Activated CD4-positive, alpha-beta T cell treated with anti-CD3 and anti-CD28 coated beads, Interleukin-2, Interleukin-6, amounts not matched to agents 100 ng/mL and 50 ng/mL, durations not matched to agents 16 hours and 8 hours (primary cell): Measurements from ENCODE around the gene TRIM28.

Experiments used
- DNase-seq: peaks from one replicate; pipeline ENCODE4 v3.0.0-alpha.2; 2020

The TRIM28 gene

DNA sequence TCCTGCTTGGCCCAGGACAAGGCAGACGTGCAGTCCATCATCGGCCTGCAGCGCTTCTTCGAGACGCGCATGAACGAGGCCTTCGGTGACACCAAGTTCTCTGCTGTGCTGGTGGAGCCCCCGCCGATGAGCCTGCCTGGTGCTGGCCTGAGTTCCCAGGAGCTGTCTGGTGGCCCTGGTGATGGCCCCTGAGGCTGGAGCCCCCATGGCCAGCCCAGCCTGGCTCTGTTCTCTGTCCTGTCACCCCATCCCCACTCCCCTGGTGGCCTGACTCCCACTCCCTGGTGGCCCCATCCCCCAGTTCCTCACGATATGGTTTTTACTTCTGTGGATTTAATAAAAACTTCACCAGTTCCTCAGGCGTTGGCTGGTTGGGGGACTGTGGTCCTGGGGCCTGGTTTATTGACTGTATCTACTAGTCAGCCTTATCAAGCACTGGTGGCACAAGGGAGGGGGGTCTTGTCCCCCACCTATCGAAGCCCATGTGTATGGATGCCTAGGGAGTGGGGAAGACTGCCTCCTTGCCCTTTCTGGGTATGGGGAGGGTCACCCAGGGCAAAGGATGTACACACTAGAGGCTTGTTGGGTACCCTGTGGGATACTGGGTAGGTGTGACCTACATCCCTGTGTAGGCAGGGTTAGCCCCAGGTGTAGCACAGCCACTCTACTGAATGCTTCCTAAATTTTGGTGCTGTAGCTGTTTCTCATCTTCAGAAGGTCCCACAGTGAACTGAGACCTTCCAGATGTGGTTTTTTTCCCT is 6.7 kb downstream of the TRIM28 start:
- no peak for DNase-seq

DNA sequence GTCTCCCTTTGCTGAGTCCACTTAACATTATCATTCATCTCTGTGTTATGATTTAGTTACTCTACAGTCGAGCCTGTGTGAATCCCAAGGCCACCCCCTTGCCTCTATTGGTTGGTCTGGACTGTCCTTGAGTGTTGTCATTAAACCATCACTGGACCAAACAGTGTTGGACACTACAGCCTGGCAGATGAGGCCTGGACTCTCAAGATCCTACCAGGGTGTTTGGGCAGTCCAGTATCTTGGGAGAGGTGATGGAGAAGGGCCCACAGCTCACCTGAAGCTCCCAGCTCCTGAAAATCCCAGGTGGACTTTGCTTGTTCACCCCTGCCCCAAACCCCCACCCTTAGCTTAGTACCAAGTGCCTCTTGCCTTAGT is 7.2 kb downstream of the TRIM28 start:
- no peak for DNase-seq

GRCh38 chr19:58551577-58552471 is 8.0 kb downstream of the TRIM28 start:
- no peak for DNase-seq

- DNase-seq = no peak
Observed at GRCh38 chr19:58552655-58553054, 8.8 kb downstream of the TRIM28 start.

DNA sequence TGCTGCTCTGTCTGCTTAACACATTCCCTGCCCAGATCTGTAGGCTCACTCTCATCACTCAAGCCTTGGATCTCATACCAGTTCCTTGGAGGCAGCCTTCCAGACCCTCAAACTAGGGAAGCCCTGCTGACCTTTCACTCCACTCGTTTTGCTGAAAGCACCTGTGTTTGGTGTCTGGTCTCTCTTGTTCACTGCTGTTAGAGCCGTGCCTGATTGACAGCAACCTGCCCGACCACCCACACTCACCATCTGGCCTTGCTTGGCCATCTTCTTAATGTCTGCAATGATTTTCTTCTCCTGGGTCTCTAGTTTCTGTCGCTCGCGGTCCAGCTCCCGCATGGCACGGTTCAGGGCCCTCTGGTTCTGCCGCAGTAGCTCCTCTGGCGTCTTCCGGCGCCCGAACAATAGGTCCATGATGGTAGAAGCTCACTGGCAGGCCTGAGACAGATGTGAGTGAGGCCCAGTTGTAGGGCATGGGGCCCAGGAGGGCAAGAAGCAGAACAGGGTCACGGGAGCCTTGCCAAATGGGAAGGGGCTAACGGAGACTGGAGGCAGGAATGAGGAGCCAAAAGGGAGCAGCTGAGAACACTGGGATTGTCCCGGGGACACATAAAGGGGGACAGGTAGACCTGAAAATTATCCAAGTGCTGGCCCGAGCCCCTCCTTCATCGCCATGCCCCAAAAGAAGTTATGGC is 10.1 kb downstream of the TRIM28 start:
- DNase-seq = no peak

DNA sequence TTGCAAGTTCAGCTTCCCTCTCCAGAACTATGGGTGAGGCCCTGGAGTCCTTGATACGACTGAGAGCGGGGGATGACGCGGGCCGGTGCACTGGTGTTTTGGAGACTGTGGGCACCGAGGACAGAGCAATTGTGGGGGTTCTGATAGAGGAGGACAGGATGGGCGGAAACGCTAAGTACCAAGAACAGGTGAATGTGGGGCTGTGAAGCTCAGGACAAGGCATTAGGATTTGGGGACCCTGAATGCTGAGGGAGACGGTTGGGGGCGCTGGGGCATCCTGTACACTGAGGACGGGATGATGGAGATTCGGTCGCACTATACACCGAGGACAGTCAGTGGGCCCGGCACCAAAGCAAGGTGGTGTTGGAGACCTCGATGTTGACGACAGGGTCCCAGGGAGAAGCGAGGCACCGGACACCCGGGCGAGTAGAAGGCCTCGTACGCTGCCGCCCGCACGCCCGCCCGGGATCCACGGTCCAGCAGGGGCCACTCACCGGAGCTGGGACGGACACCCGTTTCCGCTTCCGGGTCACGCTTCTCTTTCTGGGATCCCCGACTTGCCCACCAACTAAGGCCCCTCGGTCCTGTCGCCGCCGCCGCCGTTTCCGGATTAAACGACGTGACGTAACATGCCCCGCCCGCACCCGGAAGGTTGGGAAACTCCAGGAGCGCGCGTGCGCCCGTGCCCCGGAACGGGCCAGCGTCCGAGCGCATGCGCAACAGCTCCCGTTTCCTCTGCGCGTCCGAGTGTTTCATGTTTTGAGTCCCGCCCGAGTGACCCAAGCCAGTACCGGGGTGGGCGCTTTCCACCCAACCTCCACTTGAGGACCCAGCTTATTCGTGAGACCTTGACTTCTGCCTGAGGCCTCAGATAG is 10.9 kb downstream of the TRIM28 start, which contains the start of gene CHMP2A:
TSS of gene CHMP2A (minus strand) at position 612 of the 875 bp plus-strand sequence. CDS start 893 bp downstream, outside the sequence.
- peak; percentile 99 for DNase-seq

DNA sequence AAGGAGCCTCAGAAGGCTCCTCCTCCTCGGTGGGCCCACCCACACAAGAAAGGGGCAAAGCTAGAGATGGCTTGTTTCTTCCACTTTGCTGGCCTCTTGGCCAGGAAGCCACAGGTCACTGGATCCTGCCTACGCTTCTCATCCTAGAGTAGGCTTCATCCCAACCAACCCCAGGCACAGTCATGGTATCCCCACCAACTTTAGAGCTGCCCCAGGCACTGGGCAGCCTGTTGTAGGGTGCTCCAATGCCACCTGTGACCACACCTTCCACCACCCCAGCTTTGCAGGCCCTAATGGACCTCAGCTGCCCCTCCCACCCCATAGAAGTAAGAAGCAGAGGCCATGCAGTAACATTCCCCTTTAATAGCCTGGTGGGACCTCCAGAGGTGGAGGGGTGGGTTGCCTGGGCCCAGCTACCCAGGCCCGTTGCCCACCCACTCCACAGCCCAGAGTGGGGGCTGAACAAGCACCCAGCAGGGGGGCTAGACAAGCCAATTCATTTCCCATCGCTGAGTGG is 11.6 kb downstream of the TRIM28 start:
- DNase-seq = no peak

DNA sequence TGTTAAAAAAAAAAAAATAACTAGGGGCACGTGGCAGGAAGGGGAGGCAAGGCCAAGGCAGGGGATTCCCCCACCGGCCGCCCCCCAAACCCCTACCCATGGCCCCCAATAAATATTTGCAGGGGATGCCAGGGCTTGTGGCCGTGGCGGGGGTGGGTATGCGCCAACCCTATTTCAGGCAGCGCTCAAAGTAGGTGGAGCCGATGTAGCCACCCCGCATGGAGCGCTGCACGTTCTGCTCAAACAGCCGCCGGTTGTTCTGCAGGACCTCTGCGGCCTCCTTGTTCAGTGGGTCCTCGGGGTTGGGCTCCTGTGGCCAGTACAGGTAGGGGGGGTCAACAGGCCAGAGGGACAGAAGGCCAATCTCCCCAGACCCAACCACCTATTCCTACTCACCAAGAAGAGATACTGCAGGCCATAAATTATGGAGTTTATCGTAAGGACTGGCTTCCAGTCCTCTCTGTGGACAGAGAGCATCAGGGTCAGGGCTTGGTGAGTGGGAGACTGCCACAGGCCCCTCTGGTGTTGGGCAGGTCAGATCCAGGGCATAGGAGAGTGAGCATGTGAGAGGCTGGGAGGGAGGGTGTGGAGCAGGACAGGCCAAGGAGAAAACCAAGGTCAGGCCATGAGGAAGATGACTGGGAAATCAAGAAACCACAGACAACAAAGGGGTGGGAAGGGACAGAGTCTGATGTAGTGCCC is 12.2 kb downstream of the TRIM28 start:
- DNase-seq = no peak

DNA sequence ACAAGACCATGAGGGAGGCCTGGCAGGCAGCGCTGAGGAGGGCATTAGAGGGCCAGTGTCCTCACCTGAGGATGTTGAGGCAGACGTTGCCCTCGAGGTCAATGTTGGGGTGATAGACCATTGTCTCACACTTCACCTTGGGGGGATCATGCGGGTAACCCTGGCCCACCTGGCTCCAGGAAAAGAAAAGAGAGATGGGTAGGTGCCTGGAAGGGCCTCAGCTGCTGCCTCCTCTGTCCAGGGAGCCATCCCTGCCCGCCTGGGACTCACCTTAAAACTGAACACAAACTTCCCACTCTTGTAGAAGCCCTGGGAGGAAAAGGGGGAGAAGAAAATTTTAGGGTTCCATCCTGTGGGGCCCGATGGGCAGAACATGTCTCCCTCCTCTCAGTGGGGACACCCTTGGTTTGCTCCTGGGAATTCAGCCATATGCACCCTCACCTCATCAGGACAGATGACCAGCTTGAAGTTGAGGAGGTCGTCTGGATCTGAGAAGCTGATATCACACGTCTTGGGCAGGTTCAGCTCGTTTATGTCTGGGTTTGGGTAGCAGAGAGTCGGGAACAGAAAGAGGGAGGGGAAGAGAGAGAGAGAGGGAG is 12.9 kb downstream of the TRIM28 start:
- no peak for DNase-seq

- DNase-seq = no peak
Observed at GRCh38 chr19:58557221-58558065, 13.6 kb downstream of the TRIM28 start.

DNA sequence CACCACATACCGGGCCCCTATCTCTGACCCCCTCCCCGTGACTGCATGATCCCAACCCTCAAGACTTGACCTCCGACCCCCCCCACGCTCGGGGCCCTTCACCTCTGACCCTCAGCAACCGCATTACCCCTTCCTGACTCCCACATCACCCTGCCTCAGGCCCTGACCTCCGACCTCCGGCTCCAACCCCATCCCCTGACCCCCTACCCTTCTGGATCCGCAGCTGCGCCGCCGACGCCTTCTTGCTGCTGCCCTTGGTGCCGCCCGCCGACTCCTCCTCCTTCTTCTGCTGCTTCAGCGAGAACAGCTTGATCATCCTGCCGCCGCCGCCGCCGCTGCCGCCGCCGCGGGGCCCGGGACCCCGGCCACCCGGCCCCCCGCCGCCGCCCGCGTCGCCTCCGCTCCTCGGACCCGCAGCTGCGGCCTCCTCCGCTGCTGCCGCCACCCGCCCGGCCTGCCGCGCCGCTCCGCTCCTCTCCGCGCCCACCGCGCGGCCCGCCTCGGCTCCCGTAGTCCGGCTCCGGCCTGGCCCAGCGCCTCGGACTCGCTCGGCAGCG is 14.3 kb downstream of the TRIM28 start, which contains the start of gene UBE2M:
TSS of gene UBE2M (minus strand) at position 546 of the 557 bp plus-strand sequence. CDS start at position 316, 230 bp downstream.
- peak; percentile 49 for DNase-seq

- peak; percentile 100 for DNase-seq
Observed at GRCh38 chr19:58558623-58559274, 14.9 kb downstream of the TRIM28 start.

GRCh38 chr19:58559275-58560006 is 15.6 kb downstream of the TRIM28 start:
- peak; percentile 93 for DNase-seq

DNA sequence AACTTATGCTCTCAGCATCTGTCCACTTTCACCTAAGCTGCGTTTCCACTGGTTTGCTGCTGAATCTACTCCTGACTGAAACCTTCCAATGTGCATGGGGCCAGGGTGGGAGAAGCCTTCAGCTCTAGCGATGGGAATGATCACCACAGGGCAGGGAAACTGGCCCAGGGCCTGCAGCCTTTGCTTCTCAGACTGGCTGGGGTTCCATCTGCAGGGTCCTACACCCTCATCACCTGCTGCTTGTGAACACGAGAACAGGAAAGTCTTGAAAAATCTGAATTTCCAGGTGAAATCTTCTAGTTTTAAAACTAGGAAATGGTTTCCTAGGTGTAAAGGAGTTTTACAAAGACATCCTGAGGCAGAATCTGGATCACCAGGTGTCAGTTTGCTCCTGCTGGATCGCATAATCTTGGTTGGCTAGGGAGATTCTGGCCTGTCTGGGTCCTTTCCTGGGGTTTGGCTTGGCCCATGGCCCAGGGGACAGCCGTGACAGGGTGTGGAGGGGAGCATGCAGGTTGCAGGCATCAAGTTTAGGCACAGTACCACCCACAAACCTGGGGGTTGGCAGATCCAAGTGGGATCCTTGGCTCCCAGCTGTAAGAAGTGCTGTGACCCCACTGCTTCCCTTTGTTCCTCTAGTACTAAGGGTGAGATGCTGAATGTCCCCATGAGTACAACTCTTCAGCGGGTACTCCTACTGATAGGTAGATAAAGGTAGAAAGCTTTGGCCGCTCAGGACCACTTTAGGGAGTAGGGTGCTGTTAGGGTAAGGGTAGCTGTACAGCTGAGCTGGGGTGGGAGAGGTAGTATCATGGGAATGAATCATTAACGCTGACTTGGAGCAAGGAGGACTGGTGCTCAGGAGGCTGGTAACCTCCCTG is 16.4 kb downstream of the TRIM28 start:
- DNase-seq = no peak

GRCh38 chr19:58560921-58561320 is 17.1 kb downstream of the TRIM28 start:
- no peak for DNase-seq

GRCh38 chr19:58561373-58562121 is 17.7 kb downstream of the TRIM28 start:
- DNase-seq = no peak
